H1 (cell line): Measurements from ENCODE around the gene MSI2. TPM values are rescaled to one million over a fixed set of nuclear protein-coding genes. Genes with fewer than 3 reads are reported as not detected.

Experiments used
- CTCF ChIA-PET: fragments of 300-600 bp; sonication (Branson Sonifier 250); formaldehyde crosslinking; loops from one replicate; lab custom pipeline; 2021; ENCODE audit not compliant: partially characterized antibody; lab: Charles Lee
- POLR2A ChIA-PET: fragments of 300-600 bp; sonication (Branson Sonifier 250); formaldehyde crosslinking; loops from one replicate; lab custom pipeline; 2021; ENCODE audit warnings: inconsistent platforms; ENCODE audit not compliant: partially characterized antibody; lab: Charles Lee
- DNase-seq, 2 experiments: peaks; one replicate each; pipeline versions ENCODE4 v3.0.0 to v3.0.0-alpha.2; 2010 to 2022; ENCODE audit warnings: low spot score in 2 of 2, low read depth in 1 of 2, mixed read lengths in 1 of 2
- FAIRE-seq: peaks from 2 replicates; lab custom pipeline; 2011; peaks lifted over from hg19 to GRCh38; lab: Jason Lieb, UNC
- H2AFZ ChIP-seq: 2 replicates; pipeline ENCODE4 v1.8.1; 2012; ENCODE audit warnings: low read length, inconsistent platforms
- H2AK5ac ChIP-seq: 2 replicates; pipeline ENCODE4 v1.6.1; 2013; ENCODE audit warnings: low read depth, low read length
- H2BK120ac ChIP-seq: replicated peaks from 2 replicates; pipeline ENCODE3; 2013; ENCODE audit warnings: low read depth, low read length, inconsistent platforms
- H2BK12ac ChIP-seq: 2 replicates; pipeline ENCODE4 v1.6.1; 2013; ENCODE audit warnings: low read depth, low read length
- H2BK15ac ChIP-seq: 2 replicates; pipeline ENCODE4 v1.6.1; 2013; ENCODE audit warnings: low read length
- H2BK20ac ChIP-seq: 2 replicates; pipeline ENCODE4 v1.6.1; 2013; ENCODE audit warnings: low read length
- H2BK5ac ChIP-seq: 2 replicates; pipeline ENCODE4 v1.6.1; 2013; ENCODE audit warnings: low read depth, low read length
- H3K14ac ChIP-seq: 2 replicates; pipeline ENCODE4 v1.6.1; 2013; ENCODE audit warnings: inconsistent platforms; ENCODE audit not compliant: insufficient read length
- H3K18ac ChIP-seq: 2 replicates; pipeline ENCODE4 v1.6.1; 2013; ENCODE audit warnings: low read length; ENCODE audit errors: extremely low read depth
- H3K23ac ChIP-seq: 2 replicates; pipeline ENCODE4 v1.6.1; 2013; ENCODE audit warnings: inconsistent platforms; ENCODE audit not compliant: insufficient read length
- H3K23me2 ChIP-seq: 2 replicates; pipeline ENCODE4 v1.6.1; 2013; ENCODE audit warnings: low read depth, low read length
- H3K27ac ChIP-seq: 2 replicates; pipeline ENCODE4 v1.6.1; 2011; ENCODE audit warnings: low read depth, low read length, inconsistent platforms
- H3K27me3 ChIP-seq, 4 experiments: replicated peaks in 1 of 4; 1 replicate in 1 of 4; 2 replicates in 3 of 4; pipeline versions ENCODE4 v1.6.1 to v1.8.1; 2011 to 2013; ENCODE audit warnings: low read length in 3 of 4, mild to moderate bottlenecking in 3 of 4, inconsistent platforms in 2 of 4, mixed read lengths in 2 of 4, moderate library complexity in 1 of 4; ENCODE audit not compliant: control insufficient read depth in 3 of 4, insufficient read depth in 3 of 4; ENCODE audit errors: extremely low read depth in 1 of 4
- H3K36me3 ChIP-seq, 4 experiments: 2 replicates each; pipeline versions ENCODE4 v1.6.1 to v1.8.1; 2011 to 2013; ENCODE audit warnings: mild to moderate bottlenecking in 4 of 4, low read length in 3 of 4, moderate library complexity in 2 of 4, control low read depth in 1 of 4, inconsistent platforms in 1 of 4; ENCODE audit not compliant: insufficient read depth in 4 of 4, control insufficient read depth in 2 of 4
- H3K4ac ChIP-seq: replicated peaks from 2 replicates; pipeline ENCODE3; 2013; ENCODE audit warnings: low read length, low read depth, mixed read lengths, inconsistent platforms; ENCODE audit not compliant: insufficient read length
- H3K4me1 ChIP-seq, 4 experiments: replicated peaks in 1 of 4; 1 replicate in 1 of 4; 2 replicates in 3 of 4; pipeline versions ENCODE4 v1.6.1 to v1.8.1; 2011 to 2013; ENCODE audit warnings: low read length in 3 of 4, inconsistent platforms in 2 of 4, mixed read lengths in 1 of 4; ENCODE audit not compliant: insufficient read depth in 4 of 4, control insufficient read depth in 3 of 4
- H3K4me2 ChIP-seq, 2 experiments: 2 replicates each; pipeline versions ENCODE4 v1.6.1 to v1.8.1; 2011 to 2013; ENCODE audit warnings: low read depth in 2 of 2, low read length in 2 of 2, control low read depth in 1 of 2, inconsistent platforms in 1 of 2, mild to moderate bottlenecking in 1 of 2; ENCODE audit not compliant: insufficient read depth in 1 of 2
- H3K4me3 ChIP-seq, 4 experiments: fragments of 200-600, 300-600 bp in 1 of 4; sonication (generic), shearing (Covaris generic), sonication (Bioruptor Twin) in 1 of 4; 2 replicates each; pipeline versions ENCODE4 v1.5.1 to v1.8.1; 2011 to 2016; ENCODE audit warnings: low read length in 4 of 4, low read depth in 3 of 4, control low read depth in 2 of 4, inconsistent platforms in 2 of 4, mild to moderate bottlenecking in 2 of 4, mixed read lengths in 1 of 4, moderate library complexity in 1 of 4; ENCODE audit not compliant: insufficient read depth in 2 of 4; ENCODE audit errors: extremely low read depth in 1 of 4
- H3K56ac ChIP-seq: replicated peaks from 2 replicates; pipeline ENCODE3; 2013; ENCODE audit warnings: low read depth, mild to moderate bottlenecking, mixed read lengths, low read length, inconsistent platforms; ENCODE audit not compliant: insufficient read length
- H3K79me1 ChIP-seq: 2 replicates; pipeline ENCODE4 v1.6.1; 2013; ENCODE audit warnings: low read depth, low read length, control low read depth
- H3K79me2 ChIP-seq, 2 experiments: 2 replicates each; pipeline versions ENCODE4 v1.6.1 to v1.8.1; 2012 to 2013; ENCODE audit warnings: low read length in 2 of 2, mild to moderate bottlenecking in 2 of 2, inconsistent platforms in 1 of 2; ENCODE audit not compliant: insufficient read depth in 2 of 2, control insufficient read depth in 1 of 2
- H3K9ac ChIP-seq, 4 experiments: replicated peaks in 1 of 4; 1 replicate in 1 of 4; 2 replicates in 3 of 4; pipeline versions ENCODE4 v1.6.1 to v1.8.1; 2011 to 2013; ENCODE audit warnings: low read depth in 3 of 4, low read length in 3 of 4, control low read depth in 2 of 4, mild to moderate bottlenecking in 2 of 4, moderate library complexity in 2 of 4, inconsistent platforms in 1 of 4; ENCODE audit errors: extremely low read depth in 1 of 4
- H3K9me3 ChIP-seq, 2 experiments: 2 replicates each; pipeline versions ENCODE4 v1.6.1 to v1.8.1; 2012 to 2013; ENCODE audit warnings: mild to moderate bottlenecking in 2 of 2, moderate library complexity in 2 of 2, control low read depth in 1 of 2, inconsistent platforms in 1 of 2, low read depth in 1 of 2, low read length in 1 of 2, mixed read lengths in 1 of 2; ENCODE audit not compliant: insufficient read depth in 2 of 2
- H4K20me1 ChIP-seq, 2 experiments: replicated peaks in 1 of 2; 2 replicates each; pipeline versions ENCODE3 to v1.8.1; 2011 to 2013; ENCODE audit warnings: inconsistent platforms in 2 of 2, low read length in 2 of 2, mild to moderate bottlenecking in 1 of 2; ENCODE audit not compliant: insufficient read depth in 2 of 2, control insufficient read depth in 1 of 2
- H4K5ac ChIP-seq: 2 replicates; pipeline ENCODE4 v1.6.1; 2013; ENCODE audit warnings: low read length, low read depth, mixed read lengths, inconsistent platforms; ENCODE audit not compliant: insufficient read length
- H4K8ac ChIP-seq: 2 replicates; pipeline ENCODE4 v1.8.0; 2013; ENCODE audit warnings: mild to moderate bottlenecking, moderate library complexity, low read length, inconsistent platforms; ENCODE audit not compliant: insufficient read depth; ENCODE audit errors: extremely low read depth
- H4K91ac ChIP-seq: replicated peaks from 2 replicates; pipeline ENCODE3; 2013; ENCODE audit warnings: low read length, mixed read lengths, inconsistent platforms; ENCODE audit not compliant: insufficient read length
- ASH2L ChIP-seq: fragments of 200-600, 300-600 bp; sonication (generic); IDR thresholded peaks from one replicate; pipeline ENCODE4 v1.7.1; 2017; ENCODE audit warnings: low read length
- CBX8 ChIP-seq: fragments of 300-800, 300-1000 bp; sonication (generic); IDR thresholded peaks from 2 replicates; pipeline ENCODE4 v1.7.1; 2016; ENCODE audit warnings: low read depth, low read length, borderline replicate concordance
- KDM1A ChIP-seq: fragments of 200-600, 300-600 bp; sonication (generic); IDR thresholded peaks from 2 replicates; pipeline ENCODE4 v1.7.1; 2016; ENCODE audit warnings: mild to moderate bottlenecking, low read length, borderline replicate concordance
- PHF8 ChIP-seq: fragments of 200-600 bp; sonication (generic); conservative IDR thresholded peaks from 2 replicates; pipeline ENCODE4 v1.7.1; 2012; ENCODE audit warnings: low read depth, mild to moderate bottlenecking, inconsistent platforms, low read length, moderate library complexity
- POLR2A ChIP-seq, 2 experiments: IDR thresholded peaks; 1 replicate in 1 of 2; 2 replicates in 1 of 2; pipeline ENCODE4 v1.6.1; 2011; ENCODE audit warnings: low read depth in 2 of 2, low read length in 2 of 2, mild to moderate bottlenecking in 2 of 2; ENCODE audit errors: control extremely low read depth in 1 of 2
- SIN3A ChIP-seq, 2 experiments: IDR thresholded peaks in 1 of 2; conservative IDR thresholded peaks in 1 of 2; 2 replicates each; pipeline ENCODE4 v1.6.1; 2011 to 2012; ENCODE audit warnings: low read length in 2 of 2, improper control_type of control experiment in 1 of 2, low read depth in 1 of 2, mild to moderate bottlenecking in 1 of 2
- SP4 ChIP-seq: IDR thresholded peaks from 2 replicates; pipeline ENCODE4 v1.6.1; 2012; ENCODE audit warnings: low read length, inconsistent platforms
- TAF7 ChIP-seq: optimal IDR thresholded peaks from 2 replicates; pipeline ENCODE3; 2011; ENCODE audit warnings: low read depth, mild to moderate bottlenecking, inconsistent platforms, low read length, moderate library complexity, borderline replicate concordance
- WGBS, 2 experiments: shearing (Covaris generic) in 1 of 2; methylation state at CpG; one replicate each; pipeline versions ENCODE4 v1.1.6 to v1.1.7; 2013 to 2015; ENCODE audit warnings: low lambda C conversion rate in 2 of 2, mixed read lengths in 2 of 2, inconsistent platforms in 1 of 2, low coverage in 1 of 2, missing lambda C conversion rate in 1 of 2; ENCODE audit not compliant: insufficient replicate concordance in 2 of 2, insufficient coverage in 1 of 2, insufficient read length in 1 of 2; ENCODE audit errors: extremely low coverage in 1 of 2, missing lambda C conversion rate in 1 of 2; 5-methylcytosine and 5-hydroxymethylcytosine counted together
- polyA plus RNA-seq, 7 experiments: library from polyadenylated mRNA; depleted of rRNA in 3 of 7; stranded (reverse) in 5 of 7; unstranded in 2 of 7; fragments of >200 nt in 5 of 7; fragments of 200-250 nt in 2 of 7; gene quantifications; 1 replicate in 5 of 7; 2 replicates in 1 of 7; 4 replicates in 1 of 7; pipeline versions ENCODE4 v1.2.1 to v1.2.3, GENCODE V29; 2011 to 2013; ENCODE audit warnings: missing spikeins in 2 of 7, mixed read lengths in 2 of 7
- total RNA-seq: library from RNA; stranded (reverse); fragmentation: NEBNext Ultra II Directional; extraction: Animal tissue kit (Norgen Biotek cat#: 25700); gene quantifications from 2 replicates; pipeline ENCODE4 v1.2.1, GENCODE V29; 2021
- TF ChIP-seq, protein P1 (sequence below), 3 experiments: IDR thresholded peaks; 1 replicate in 2 of 3; 2 replicates in 1 of 3; pipeline versions ENCODE4 v1.5.1 to v1.6.1; 2011; ENCODE audit warnings: low read length in 3 of 3, mild to moderate bottlenecking in 3 of 3, inconsistent platforms in 2 of 3, low read depth in 1 of 3, moderate library complexity in 1 of 3; ENCODE audit not compliant: insufficient read depth in 1 of 3; ENCODE audit errors: control extremely low read depth in 1 of 3

Gene MSI2
- total and polyA plus RNA-seq, 2 of the 8 experiments (the other 6 are each of a cell fraction or from before 2014, with no cell fraction given): 36.7 to 80.6 TPM

DNA sequence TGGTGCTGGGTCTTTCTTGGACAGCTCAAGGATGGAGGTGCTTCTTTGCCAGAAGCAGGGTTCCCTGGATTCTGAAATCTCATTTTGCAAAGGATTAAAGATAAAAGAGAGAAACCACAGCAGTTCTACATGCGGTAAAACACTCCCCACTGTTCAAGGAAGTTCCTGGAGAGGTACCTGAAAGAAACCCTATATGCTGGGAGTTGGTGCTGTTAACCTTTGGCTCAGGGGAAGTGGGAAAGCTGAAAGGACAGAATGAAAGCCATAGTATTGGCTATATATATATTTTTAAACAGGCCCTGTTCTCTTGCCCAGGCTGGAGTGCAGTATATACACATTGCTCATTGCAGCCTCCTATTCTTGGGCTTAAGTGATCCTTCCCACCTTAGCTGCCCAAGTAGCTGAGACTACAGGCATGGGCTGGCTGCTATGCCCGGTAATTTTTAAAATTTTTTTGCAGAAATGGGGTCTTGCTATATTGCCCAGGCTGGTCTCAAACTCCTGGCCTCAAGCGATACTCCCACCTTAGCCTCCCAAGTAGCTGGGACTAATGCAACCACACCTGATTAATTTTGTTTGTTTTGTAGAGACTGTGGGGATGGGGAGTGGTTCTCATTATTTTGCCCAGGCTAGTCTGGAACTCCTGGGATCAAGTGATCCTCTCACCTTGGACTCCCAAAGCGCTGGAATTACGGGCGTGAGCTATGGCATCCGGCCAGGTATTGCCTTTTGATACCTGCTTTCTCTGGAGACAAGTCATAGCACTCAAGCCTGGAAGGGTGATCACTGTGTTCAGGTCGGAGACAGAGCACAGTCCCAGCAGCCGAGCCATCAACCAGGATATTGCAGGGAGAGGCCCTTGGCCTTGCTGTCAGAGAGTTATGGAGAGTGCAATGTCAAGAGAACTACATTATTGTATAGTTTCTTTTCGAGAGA lies 55.2 kb downstream of the MSI2 start:
- WGBS, 2 experiments: 91% methylated on average over 10 of the region's 10 CpGs; no CpG with 5 or more reads in 1 of the 2 experiments
- H4K91ac ChIP-seq: no peak overlapping the region
- TF ChIP-seq POLR2A (IDR thresholded peaks at IDR 0.05; ENCODE audit: control extremely low read depth in 1 of 2, low read depth in 2 of 2, low read length in 2 of 2) (no peak), KDM1A (no peak), SIN3A (conservative IDR thresholded peaks at IDR 0.05 in 1 of 2, IDR thresholded peaks at IDR 0.05 in 1 of 2; ENCODE audit: low read depth in 1 of 2, low read length in 2 of 2) (no peak), CBX8 (no peak), SP4 (no peak), PHF8 (no peak), TAF7 (no peak), ASH2L (no peak)
- TF ChIP-seq, protein P1, sequence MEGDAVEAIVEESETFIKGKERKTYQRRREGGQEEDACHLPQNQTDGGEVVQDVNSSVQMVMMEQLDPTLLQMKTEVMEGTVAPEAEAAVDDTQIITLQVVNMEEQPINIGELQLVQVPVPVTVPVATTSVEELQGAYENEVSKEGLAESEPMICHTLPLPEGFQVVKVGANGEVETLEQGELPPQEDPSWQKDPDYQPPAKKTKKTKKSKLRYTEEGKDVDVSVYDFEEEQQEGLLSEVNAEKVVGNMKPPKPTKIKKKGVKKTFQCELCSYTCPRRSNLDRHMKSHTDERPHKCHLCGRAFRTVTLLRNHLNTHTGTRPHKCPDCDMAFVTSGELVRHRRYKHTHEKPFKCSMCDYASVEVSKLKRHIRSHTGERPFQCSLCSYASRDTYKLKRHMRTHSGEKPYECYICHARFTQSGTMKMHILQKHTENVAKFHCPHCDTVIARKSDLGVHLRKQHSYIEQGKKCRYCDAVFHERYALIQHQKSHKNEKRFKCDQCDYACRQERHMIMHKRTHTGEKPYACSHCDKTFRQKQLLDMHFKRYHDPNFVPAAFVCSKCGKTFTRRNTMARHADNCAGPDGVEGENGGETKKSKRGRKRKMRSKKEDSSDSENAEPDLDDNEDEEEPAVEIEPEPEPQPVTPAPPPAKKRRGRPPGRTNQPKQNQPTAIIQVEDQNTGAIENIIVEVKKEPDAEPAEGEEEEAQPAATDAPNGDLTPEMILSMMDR (IDR thresholded peaks at IDR 0.05; ENCODE audit: control extremely low read depth in 1 of 3, insufficient read depth in 1 of 3, low read depth in 1 of 3, low read length in 3 of 3): no peak

More for the DNA sequence above, 55.2 kb downstream of the MSI2 start:
- no peak overlapping the region for H3K14ac ChIP-seq
- H2BK12ac ChIP-seq: no peak overlapping the region; the same call in 1 of the 2 replicates
- H3K4me2 ChIP-seq: no peak overlapping the region; a peak in 2 of 4 replicates
- no peak overlapping the region for H4K5ac ChIP-seq
- CTCF ChIA-PET: no interaction called here
- H3K9me3 ChIP-seq: no peaks in the 10 kb centered on the region
- no peak overlapping the region for H2AFZ ChIP-seq
- no peak overlapping the region for H2AK5ac ChIP-seq
- no peaks in the 10 kb centered on the region for H3K27me3 ChIP-seq
- H3K27ac ChIP-seq: no peak overlapping the region
- H2BK120ac ChIP-seq: peak overlapping the region; percentile 3
- H3K23me2 ChIP-seq: no peaks in the 10 kb centered on the region
- POLR2A ChIA-PET: interaction anchor here (0.7 kb wide), 2 partner anchors 13 to 27 kb away, joined by 3 read pairs; no protein-coding TSS in a partner anchor
- H3K79me2 ChIP-seq: peaks cover 0 to 57% of the 10 kb centered on the region in 2 experiments; a peak in 3 of 4 replicates
- H3K56ac ChIP-seq: no peak overlapping the region
- no peak overlapping the region for H3K4me3 ChIP-seq
- peaks cover 0 to 2% of the 10 kb centered on the region in 2 experiments for H4K20me1 ChIP-seq
- no peak overlapping the region for H2BK5ac ChIP-seq
- H4K8ac ChIP-seq: no peak overlapping the region
- H3K4me1 ChIP-seq: peaks cover 9 to 35% (median 26%) of the 10 kb centered on the region in 4 experiments
- H3K18ac ChIP-seq: peak overlapping the region; percentile 56; the same call in 1 of the 2 replicates
- no peak overlapping the region for H2BK20ac ChIP-seq
- peaks cover 9% of the 10 kb centered on the region for H3K79me1 ChIP-seq
- no peak overlapping the region for H2BK15ac ChIP-seq
- DNase-seq (no peak), FAIRE-seq (no peak)
- H3K36me3 ChIP-seq: no peaks in the 10 kb centered on the region
- H3K23ac ChIP-seq: no peak overlapping the region
- H3K9ac ChIP-seq: no peak overlapping the region
- H3K4ac ChIP-seq: no peak overlapping the region
